Measurements from ENCODE around the gene FOXL3.

DNA sequence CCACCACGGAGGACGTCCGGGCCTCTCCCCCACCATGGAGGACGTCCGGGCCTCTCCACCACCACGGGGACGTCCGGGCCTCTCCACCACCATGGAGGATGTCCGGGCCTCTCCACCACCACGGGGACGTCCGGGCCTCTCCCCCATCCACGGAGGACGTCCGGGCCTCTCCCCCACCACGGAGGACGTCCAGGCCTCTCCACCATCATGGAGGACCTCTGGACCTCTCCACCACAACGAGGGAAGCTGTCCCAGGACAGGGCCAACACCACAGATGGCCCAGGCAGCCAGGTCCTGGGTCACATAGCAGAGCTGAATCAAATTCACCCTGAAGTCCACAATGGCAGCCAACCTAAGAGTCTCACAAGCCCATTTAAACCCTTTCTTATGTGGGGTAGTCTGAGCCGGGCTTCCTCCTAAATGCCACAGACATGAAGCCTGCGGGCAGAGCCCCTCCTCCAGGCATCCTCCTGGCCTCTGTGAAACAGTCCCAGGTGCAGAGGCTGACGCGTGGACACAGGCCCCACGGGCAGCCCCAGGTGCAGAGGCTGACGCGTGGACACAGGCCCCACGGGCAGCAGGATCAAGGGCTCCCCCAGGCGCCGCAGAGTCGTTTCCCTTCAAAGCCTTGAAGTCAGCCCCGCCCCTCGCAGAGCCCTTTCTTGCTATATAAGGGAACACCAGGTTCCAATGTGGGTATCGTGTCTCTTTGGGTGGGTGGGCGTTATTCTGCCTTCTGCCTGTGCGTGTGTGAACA lies 47.0 kb downstream of the FOXL3 start:
- TF ChIP-seq, protein P1, sequence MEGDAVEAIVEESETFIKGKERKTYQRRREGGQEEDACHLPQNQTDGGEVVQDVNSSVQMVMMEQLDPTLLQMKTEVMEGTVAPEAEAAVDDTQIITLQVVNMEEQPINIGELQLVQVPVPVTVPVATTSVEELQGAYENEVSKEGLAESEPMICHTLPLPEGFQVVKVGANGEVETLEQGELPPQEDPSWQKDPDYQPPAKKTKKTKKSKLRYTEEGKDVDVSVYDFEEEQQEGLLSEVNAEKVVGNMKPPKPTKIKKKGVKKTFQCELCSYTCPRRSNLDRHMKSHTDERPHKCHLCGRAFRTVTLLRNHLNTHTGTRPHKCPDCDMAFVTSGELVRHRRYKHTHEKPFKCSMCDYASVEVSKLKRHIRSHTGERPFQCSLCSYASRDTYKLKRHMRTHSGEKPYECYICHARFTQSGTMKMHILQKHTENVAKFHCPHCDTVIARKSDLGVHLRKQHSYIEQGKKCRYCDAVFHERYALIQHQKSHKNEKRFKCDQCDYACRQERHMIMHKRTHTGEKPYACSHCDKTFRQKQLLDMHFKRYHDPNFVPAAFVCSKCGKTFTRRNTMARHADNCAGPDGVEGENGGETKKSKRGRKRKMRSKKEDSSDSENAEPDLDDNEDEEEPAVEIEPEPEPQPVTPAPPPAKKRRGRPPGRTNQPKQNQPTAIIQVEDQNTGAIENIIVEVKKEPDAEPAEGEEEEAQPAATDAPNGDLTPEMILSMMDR (IDR thresholded peaks at IDR 0.05; ENCODE audit: poor library complexity): no peak
- TF ChIP-seq EZH2 (IDR thresholded peaks at IDR 0.05; ENCODE audit: borderline replicate concordance): no peak

Data from hepatocyte (in vitro differentiated cells).